Smooth muscle cell (in vitro differentiated cells): ENCODE data around the gene BRS3. TPM values are rescaled to one million over a fixed set of nuclear protein-coding genes. Genes with fewer than 3 reads are reported as not detected.

Experiments
- DNase-seq: peaks from one replicate; lab custom pipeline; 2025; ENCODE audit not compliant: unreplicated experiment; lab: John Stamatoyannopoulos, UW
- H2AFZ ChIP-seq: fragments of 200-600 bp; sonication (generic); 2 replicates; pipeline ENCODE4 v1.6.0; 2016; ENCODE audit warnings: antibody characterized with exemption, low read depth, mild to moderate bottlenecking
- H3F3A ChIP-seq: fragments of 200-600 bp; sonication (generic); 2 replicates; pipeline ENCODE4 v1.6.0; 2017; ENCODE audit warnings: antibody characterized with exemption, low read depth
- H3K27ac ChIP-seq: fragments of 200-600 bp; sonication (generic); 2 replicates; pipeline ENCODE4 v1.5.1; 2016; ENCODE audit warnings: low read depth, mild to moderate bottlenecking
- H3K27me3 ChIP-seq: fragments of 200-600 bp; sonication (generic); 2 replicates; pipeline ENCODE4 v1.6.1; 2016; ENCODE audit warnings: low read depth, mild to moderate bottlenecking
- H3K36me3 ChIP-seq: fragments of 200-600 bp; sonication (generic); 2 replicates; pipeline ENCODE4 v1.5.1; 2016; ENCODE audit warnings: low read depth
- H3K4me1 ChIP-seq: fragments of 200-600 bp; sonication (generic); 2 replicates; pipeline ENCODE4 v1.5.1; 2016; ENCODE audit warnings: low read depth
- H3K4me2 ChIP-seq: fragments of 200-600 bp; sonication (generic); 2 replicates; pipeline ENCODE4 v1.6.0; 2016; ENCODE audit warnings: mild to moderate bottlenecking
- H3K4me3 ChIP-seq: fragments of 200-600 bp; sonication (generic); 2 replicates; pipeline ENCODE4 v1.5.1; 2016; ENCODE audit warnings: mild to moderate bottlenecking
- H3K79me2 ChIP-seq: fragments of 200-600 bp; sonication (generic); 2 replicates; pipeline ENCODE4 v1.6.0; 2016; ENCODE audit warnings: low read depth, mild to moderate bottlenecking
- H3K9ac ChIP-seq: fragments of 200-600 bp; sonication (generic); 2 replicates; pipeline ENCODE4 v1.6.0; 2016; ENCODE audit warnings: low read depth
- H3K9me3 ChIP-seq: fragments of 200-600 bp; sonication (generic); replicated peaks from 2 replicates; pipeline ENCODE4 v1.5.1; 2016; ENCODE audit warnings: low read depth
- H4K20me1 ChIP-seq: fragments of 200-600 bp; sonication (generic); 2 replicates; pipeline ENCODE4 v1.6.0; 2016; ENCODE audit warnings: low read depth
- CTCF ChIP-seq: fragments of 200-600 bp; sonication (generic); IDR thresholded peaks from 2 replicates; pipeline ENCODE4 v1.5.1; 2017; ENCODE audit warnings: borderline replicate concordance, mild to moderate bottlenecking, antibody characterized with exemption; ENCODE audit not compliant: insufficient read depth, poor library complexity, severe bottlenecking
- WGBS: methylation state at CpG from one replicate; pipeline ENCODE4 v1.1.7; 2016; ENCODE audit warnings: low lambda C conversion rate; 5-methylcytosine and 5-hydroxymethylcytosine counted together
- polyA plus RNA-seq: library from polyadenylated mRNA; unstranded; fragments of >200 nt; fragmentation: Nextera tagmentation; extraction: Ambion mirVana; gene quantifications from 2 replicates; pipeline ENCODE4 v1.2.1, GENCODE V29; 2016
- total RNA-seq: library from RNA; depleted of rRNA; stranded (reverse); fragments of >200 nt; gene quantifications from 2 replicates; pipeline ENCODE4 v1.2.3, GENCODE V29; 2014

The BRS3 gene
- total and polyA plus RNA-seq, 2 experiments from 2014 or later = not detected

- no peaks in the 10 kb centered on the region for H3K79me2 ChIP-seq
- H3K4me1 ChIP-seq = no peaks in the 10 kb centered on the region
- WGBS = 74% methylated on average over 2 of the region's 2 CpGs
Measured at GRCh38 chrX:136447308-136447707, 40.4 kb upstream of the BRS3 start.

GRCh38 chrX:136447968-136448367 lies 39.8 kb upstream of the BRS3 start:
- Histone ChIP-seq H3F3A (no peaks in the 10 kb centered on the region), H3K27ac (no peak overlapping the region), H3K27me3 (no peaks in the 10 kb centered on the region), H3K4me2 (no peak overlapping the region), H4K20me1 (no peaks in the 10 kb centered on the region), H3K4me1 (no peaks in the 10 kb centered on the region), H3K4me3 (no peak overlapping the region), H2AFZ (no peak overlapping the region), H3K79me2 (no peaks in the 10 kb centered on the region), H3K9me3 (no peaks in the 10 kb centered on the region), H3K9ac (no peak overlapping the region), H3K36me3 (no peaks in the 10 kb centered on the region)
- no peak for DNase-seq
- TF ChIP-seq CTCF = no peak

More at GRCh38 chrX:136447308-136447707, 40.4 kb upstream of the BRS3 start:
- Histone ChIP-seq H3K36me3 (no peaks in the 10 kb centered on the region), H3K27me3 (no peaks in the 10 kb centered on the region), H3K4me2 (no peak overlapping the region), H3F3A (no peaks in the 10 kb centered on the region), H3K27ac (no peak overlapping the region), H3K9ac (no peak overlapping the region), H3K9me3 (no peaks in the 10 kb centered on the region), H2AFZ (no peak overlapping the region), H4K20me1 (no peaks in the 10 kb centered on the region), H3K4me3 (no peak overlapping the region)
- DNase-seq = no peak
- no peak for TF ChIP-seq CTCF

- Histone ChIP-seq H2AFZ (no peak overlapping the region), H4K20me1 (no peaks in the 10 kb centered on the region), H3F3A (no peaks in the 10 kb centered on the region), H3K27me3 (no peaks in the 10 kb centered on the region), H3K4me2 (no peak overlapping the region), H3K36me3 (no peaks in the 10 kb centered on the region), H3K9me3 (no peaks in the 10 kb centered on the region), H3K9ac (no peak overlapping the region), H3K4me1 (no peaks in the 10 kb centered on the region), H3K79me2 (no peaks in the 10 kb centered on the region), H3K4me3 (no peak overlapping the region), H3K27ac (no peak overlapping the region)
- DNase-seq = no peak
- 69% methylated on average over 8 of the region's 8 CpGs for WGBS
- no peak for TF ChIP-seq CTCF
Measured at GRCh38 chrX:136450050-136450830, 37.5 kb upstream of the BRS3 start.

GRCh38 chrX:136452614-136453013 lies 35.1 kb upstream of the BRS3 start:
- H3K9ac ChIP-seq = no peak overlapping the region
- no peak overlapping the region for H3K4me3 ChIP-seq
- H3K27me3 ChIP-seq = no peaks in the 10 kb centered on the region
- no peaks in the 10 kb centered on the region for H3K36me3 ChIP-seq
- no peaks in the 10 kb centered on the region for H3F3A ChIP-seq
- H2AFZ ChIP-seq = no peak overlapping the region
- H3K9me3 ChIP-seq = no peaks in the 10 kb centered on the region
- no peak overlapping the region for H3K27ac ChIP-seq
- no peak for DNase-seq
- no peaks in the 10 kb centered on the region for H4K20me1 ChIP-seq
- 89% methylated on average over 3 of the region's 5 CpGs for WGBS
- H3K4me2 ChIP-seq = no peak overlapping the region
- no peaks in the 10 kb centered on the region for H3K4me1 ChIP-seq
- no peaks in the 10 kb centered on the region for H3K79me2 ChIP-seq
- no peak for TF ChIP-seq CTCF
